GM12872 (cell line): ENCODE measurements around the gene GRIP2.

Experiments used
- CTCF ChIP-seq: IDR thresholded peaks from 3 replicates; pipeline ENCODE4 v1.5.1; 2011; ENCODE audit warnings: low read depth, mild to moderate bottlenecking, low read length, moderate library complexity; ENCODE audit not compliant: insufficient read depth

GRIP2 gene

GRCh38 chr3:14518893-14519292 lies 21.2 kb downstream of the GRIP2 start:
- TF ChIP-seq CTCF: no peak

DNA sequence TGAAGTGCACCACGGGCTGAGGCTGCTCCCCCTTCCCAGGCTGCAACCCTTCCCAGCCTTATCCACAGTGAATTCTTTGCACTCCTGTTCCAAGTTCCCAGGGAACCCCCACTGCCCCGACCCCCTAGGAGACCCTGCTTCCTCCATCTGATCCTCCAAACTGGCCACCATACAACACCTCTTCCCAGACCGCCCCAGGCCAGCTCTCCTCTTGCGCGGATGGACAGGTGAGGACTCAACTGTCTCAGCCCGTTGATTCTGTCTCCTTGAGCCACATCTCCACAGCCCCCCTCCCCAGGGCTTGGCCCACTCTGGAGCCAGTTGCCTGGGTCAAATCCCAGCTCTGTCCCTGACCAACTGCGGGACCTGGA lies 21.7 kb downstream of the GRIP2 start:
- TF ChIP-seq CTCF: no peak

DNA sequence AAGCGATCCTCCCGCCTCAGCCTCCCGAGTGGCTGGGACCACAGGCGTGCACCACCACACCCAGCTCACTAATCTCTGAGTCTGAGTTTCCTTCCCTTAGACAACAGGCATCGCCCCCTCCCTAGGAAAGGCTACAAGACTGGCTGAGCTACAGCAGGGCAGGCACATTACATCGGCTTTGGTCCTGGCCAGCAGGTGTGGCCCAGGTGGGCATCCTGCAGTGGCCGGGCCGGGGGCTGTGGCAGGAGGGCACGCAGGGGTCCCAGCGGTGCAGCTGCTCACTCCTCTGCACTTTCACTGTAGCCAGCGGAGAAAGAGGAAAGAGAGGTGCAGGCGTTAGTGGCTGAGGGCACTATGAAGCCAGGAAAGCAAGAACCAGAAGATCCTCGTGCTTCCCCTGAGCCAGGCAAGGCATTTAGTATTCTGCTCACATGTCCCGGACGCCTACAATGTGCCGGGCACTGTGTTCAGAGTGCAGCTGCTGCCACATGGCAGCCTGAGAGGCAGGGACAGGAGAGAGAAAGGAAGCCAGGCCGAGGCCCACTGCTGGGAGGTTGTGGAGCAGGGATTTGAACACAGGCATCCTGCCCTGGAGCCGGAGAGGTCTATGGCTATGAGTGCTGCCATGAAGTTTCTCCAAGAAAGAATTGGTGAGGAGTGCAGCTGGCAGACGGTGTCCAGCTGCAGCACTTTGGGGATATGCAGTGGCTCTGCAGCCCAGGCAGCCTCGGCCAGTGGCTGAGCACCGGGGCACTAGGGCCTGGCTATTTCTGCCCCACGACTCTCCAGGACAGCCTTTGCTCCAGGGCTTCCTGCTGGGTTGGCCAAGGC lies 22.3 kb downstream of the GRIP2 start:
- TF ChIP-seq CTCF: no peak

- TF ChIP-seq CTCF: no peak
Measured at GRCh38 chr3:14516738-14517345, 23.3 kb downstream of the GRIP2 start.

- no peak for TF ChIP-seq CTCF
Measured at GRCh38 chr3:14514323-14514720, 25.8 kb downstream of the GRIP2 start.

- no peak for TF ChIP-seq CTCF
Measured at GRCh38 chr3:14513566-14514322, 26.4 kb downstream of the GRIP2 start.

- no peak for TF ChIP-seq CTCF
Measured at GRCh38 chr3:14512942-14513327, 27.2 kb downstream of the GRIP2 start.
